ENCODE data around the gene MARK3.

Gene MARK3

DNA sequence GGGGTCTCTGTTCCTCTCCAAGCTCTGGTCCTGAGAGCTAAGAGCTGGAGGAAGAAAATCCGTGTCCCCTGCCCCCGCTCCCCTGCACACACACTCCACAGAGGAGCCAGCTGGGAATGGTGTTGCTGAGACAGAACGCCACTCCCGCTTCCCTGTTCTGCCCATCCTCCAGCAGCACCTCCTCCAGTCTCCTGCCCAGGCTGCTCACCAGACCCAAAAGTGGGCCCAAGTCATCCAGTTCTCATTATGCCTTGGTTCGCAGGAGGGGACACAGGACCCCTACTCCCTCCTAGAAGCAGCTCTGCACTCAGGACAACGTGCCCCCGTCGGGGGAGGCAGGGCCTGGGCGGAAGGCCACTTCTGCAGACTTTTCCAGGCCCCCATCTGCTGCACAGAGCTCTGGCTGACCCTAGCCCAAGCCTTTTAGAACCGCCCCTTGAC, 143.0 kb downstream of the MARK3 start:
- Mint-ChIP-seq H3K4me1 (ENCODE audit: low read depth) (peaks cover 17% of the 10 kb centered on the region), H3K27me3 (ENCODE audit: low read depth) (peaks cover 17% of the 10 kb centered on the region), H3K27ac (peak overlapping the region; percentile 93), H3K9me3 (no peaks in the 10 kb centered on the region), H3K36me3 (ENCODE audit: low read depth) (peaks cover 2% of the 10 kb centered on the region), H3K4me3 (peak overlapping the region; percentile 98)

DNA sequence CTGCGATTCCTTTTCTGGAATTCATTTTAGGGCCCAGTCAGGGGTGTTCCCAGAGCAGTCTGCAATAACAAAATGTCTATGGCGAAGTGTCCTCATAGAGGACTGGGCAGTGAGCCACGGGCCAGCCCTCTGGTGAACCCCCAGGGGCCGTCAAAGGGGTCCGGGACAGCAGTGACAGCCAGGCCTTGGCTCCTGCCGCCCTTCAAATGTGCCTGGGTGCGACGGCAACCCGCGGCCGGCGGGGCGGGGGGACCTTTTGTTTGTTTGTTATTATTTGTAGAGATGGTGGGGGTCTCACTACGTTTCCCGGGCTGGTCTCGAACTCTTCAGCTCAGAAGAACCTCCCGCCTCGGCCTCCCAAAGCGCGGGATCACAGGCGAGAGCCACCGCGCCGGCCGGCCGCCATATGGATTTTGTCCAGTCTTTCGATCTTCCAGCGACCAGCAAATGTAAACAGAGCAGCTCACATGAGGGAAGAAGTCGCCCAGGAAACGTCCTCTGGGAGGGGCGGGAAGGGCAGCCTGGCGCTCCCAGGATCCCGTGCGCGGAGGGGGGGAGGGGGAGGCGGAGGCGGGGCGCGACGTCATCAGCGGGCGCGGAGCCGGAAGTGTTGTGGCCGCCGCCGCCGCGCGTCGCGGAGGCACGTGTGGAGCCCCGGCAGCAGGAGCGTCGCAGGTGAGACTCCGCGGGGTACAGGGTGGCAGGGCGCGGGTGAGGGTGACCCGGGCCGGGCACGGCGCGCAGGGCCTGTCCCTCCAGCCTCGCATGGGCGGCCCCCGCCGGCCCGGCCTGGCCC, 143.6 kb downstream of the MARK3 start, which contains the start of gene TRMT61A:
TSS of gene TRMT61A (plus strand) at position 610 of the 796 bp plus-strand sequence. CDS start 783 bp downstream, outside the sequence.
- H3K27me3 Mint-ChIP-seq (ENCODE audit: low read depth): peaks cover 11% of the 10 kb centered on the region
- peak within 1 kb of the TSS; percentile 98 for H3K27ac Mint-ChIP-seq
- H3K4me3 Mint-ChIP-seq: peak within 1 kb of the TSS; percentile 98
- peaks cover 2% of the 10 kb centered on the region for H3K36me3 Mint-ChIP-seq (ENCODE audit: low read depth)
- H3K4me1 Mint-ChIP-seq (ENCODE audit: low read depth): peaks cover 17% of the 10 kb centered on the region
- no peaks in the 10 kb centered on the region for H3K9me3 Mint-ChIP-seq

DNA sequence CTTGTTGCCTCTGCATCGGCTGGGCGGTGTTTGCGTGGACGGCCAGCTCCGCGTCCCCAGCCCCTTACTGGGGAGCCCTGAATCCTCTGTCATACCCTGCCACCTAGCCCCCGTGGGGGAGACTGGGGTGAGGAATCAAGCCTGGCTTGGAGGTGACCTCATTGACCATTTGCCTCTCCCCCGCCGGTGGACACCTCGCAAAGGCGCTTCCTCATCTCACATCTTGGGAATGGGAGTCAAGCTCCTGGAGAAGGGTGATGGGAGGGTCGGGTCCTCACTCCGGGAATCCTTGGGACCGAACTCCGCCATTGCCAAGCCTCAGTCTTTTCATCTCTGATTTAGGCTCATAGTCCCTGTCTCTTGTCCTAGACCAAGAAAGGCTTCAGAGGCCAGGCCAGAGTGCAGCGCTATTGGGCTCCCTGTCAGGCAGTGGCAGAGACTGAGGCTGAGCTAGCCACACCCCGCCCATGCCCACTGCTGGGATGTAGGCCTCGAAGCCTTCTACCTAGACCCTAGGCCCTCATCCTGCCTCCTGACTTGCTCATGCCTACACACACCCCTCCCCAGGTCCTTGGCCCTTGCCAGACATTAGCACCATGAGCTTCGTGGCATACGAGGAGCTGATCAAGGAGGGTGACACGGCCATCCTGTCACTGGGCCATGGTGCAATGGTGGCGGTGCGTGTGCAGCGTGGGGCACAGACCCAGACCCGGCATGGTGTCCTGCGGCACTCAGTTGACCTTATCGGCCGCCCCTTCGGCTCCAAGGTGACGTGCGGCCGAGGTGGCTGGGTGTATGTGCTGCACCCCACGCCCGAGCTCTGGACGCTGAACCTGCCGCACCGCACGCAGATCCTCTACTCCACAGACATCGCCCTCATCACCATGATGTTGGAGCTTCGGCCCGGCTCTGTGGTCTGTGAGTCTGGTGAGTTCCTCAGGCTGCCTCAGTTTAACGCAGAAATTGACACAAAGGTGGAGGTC, 144.5 kb downstream of the MARK3 start:
- Mint-ChIP-seq H3K4me3 (peak overlapping the region; percentile 98), H3K27me3 (ENCODE audit: low read depth) (peaks cover 4% of the 10 kb centered on the region), H3K36me3 (ENCODE audit: low read depth) (peaks cover 2% of the 10 kb centered on the region), H3K4me1 (ENCODE audit: low read depth) (peaks cover 17% of the 10 kb centered on the region), H3K9me3 (no peaks in the 10 kb centered on the region), H3K27ac (peak overlapping the region; percentile 98)

DNA sequence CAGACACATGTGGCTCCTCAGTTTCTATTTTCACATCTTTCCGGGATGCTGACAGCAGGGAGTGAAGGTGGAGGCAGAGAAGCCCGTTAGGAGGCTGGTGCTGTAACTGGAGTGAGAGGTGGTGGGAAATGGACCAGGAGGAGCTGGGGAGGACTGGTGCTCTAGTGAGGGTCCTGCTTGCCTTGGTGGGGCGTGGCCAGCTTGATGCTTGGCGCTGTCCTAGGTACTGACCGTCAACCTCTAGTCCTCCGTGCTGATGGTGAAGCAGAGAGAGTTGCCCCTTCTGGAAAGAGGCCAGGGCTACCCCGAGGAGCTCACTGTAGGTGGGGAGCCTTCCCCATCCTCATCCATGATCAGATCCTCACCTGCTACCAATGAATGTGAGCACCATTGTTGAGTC, 145.2 kb downstream of the MARK3 start:
- Mint-ChIP-seq H3K9me3 (no peaks in the 10 kb centered on the region), H3K4me1 (ENCODE audit: low read depth) (peaks cover 17% of the 10 kb centered on the region), H3K4me3 (peak overlapping the region; percentile 98), H3K27ac (no peak overlapping the region), H3K36me3 (ENCODE audit: low read depth) (peaks cover 2% of the 10 kb centered on the region), H3K27me3 (ENCODE audit: low read depth) (no peaks in the 10 kb centered on the region)

DNA sequence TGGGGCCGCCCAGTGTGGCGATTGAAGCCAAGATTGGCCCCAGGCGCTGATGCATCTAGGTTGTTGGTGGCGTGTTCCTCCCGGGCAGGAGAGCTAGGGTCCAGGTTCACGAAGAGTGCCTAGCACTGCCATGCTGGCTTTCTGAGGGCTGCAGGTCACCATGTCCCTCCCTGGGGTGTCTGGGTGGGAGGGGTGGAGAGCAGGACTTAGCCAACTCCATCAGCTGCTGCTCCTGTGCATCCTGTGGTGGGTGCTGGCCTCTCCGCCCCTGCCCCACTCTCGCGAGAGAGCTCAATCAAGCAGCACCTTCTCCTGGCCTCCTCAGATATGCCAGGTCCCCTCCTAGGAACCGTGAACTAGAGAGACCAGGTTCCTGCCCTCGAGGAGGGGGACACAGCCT, 145.6 kb downstream of the MARK3 start:
- Mint-ChIP-seq H3K4me3 (no peak overlapping the region), H3K9me3 (no peaks in the 10 kb centered on the region), H3K4me1 (ENCODE audit: low read depth) (peaks cover 17% of the 10 kb centered on the region), H3K36me3 (ENCODE audit: low read depth) (peaks cover 2% of the 10 kb centered on the region), H3K27me3 (ENCODE audit: low read depth) (no peaks in the 10 kb centered on the region), H3K27ac (no peak overlapping the region)

DNA sequence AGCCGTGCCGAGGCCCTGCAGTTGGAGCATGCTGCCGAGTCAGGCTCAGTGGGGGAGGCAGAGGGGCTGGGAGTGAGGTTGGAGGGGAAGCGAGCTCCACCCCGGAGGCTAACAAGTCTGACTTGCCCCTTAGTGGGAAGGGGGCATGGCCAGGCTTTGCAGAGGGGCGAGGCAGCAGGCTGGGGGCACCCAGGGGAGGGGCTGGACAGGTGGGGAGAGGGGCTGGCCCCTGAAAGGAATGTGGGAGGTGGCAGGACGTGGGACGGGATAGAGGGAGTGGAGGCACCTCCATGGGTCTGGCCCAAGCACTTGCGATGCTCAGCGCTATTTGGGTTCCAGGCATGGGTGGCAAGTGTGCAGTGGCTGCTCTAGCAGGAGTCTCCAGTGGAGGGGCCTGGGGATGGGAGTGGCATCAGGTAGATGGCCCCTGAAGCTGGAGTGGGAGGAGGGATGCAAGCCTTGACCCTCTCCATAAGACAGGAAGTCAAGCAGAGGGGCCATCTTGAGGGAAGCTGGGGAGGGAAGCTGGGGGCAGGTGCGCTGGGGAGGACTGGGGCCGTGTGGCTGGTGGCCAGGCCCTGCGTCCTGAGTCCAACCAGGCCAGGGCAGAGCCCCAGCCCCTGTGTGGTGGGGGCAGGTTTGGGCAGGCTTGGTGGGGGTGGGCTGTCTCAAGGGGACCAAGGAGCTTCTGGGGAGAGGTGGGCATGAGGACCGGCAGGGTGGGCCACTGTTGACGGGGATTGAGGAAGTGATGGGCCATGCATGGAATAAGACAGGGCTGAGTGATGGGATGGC, 146.4 kb downstream of the MARK3 start:
- Mint-ChIP-seq H3K4me1 (ENCODE audit: low read depth) (peaks cover 17% of the 10 kb centered on the region), H3K4me3 (no peak overlapping the region), H3K9me3 (no peaks in the 10 kb centered on the region), H3K27me3 (ENCODE audit: low read depth) (no peaks in the 10 kb centered on the region), H3K27ac (no peak overlapping the region), H3K36me3 (ENCODE audit: low read depth) (peaks cover 2% of the 10 kb centered on the region)

DNA sequence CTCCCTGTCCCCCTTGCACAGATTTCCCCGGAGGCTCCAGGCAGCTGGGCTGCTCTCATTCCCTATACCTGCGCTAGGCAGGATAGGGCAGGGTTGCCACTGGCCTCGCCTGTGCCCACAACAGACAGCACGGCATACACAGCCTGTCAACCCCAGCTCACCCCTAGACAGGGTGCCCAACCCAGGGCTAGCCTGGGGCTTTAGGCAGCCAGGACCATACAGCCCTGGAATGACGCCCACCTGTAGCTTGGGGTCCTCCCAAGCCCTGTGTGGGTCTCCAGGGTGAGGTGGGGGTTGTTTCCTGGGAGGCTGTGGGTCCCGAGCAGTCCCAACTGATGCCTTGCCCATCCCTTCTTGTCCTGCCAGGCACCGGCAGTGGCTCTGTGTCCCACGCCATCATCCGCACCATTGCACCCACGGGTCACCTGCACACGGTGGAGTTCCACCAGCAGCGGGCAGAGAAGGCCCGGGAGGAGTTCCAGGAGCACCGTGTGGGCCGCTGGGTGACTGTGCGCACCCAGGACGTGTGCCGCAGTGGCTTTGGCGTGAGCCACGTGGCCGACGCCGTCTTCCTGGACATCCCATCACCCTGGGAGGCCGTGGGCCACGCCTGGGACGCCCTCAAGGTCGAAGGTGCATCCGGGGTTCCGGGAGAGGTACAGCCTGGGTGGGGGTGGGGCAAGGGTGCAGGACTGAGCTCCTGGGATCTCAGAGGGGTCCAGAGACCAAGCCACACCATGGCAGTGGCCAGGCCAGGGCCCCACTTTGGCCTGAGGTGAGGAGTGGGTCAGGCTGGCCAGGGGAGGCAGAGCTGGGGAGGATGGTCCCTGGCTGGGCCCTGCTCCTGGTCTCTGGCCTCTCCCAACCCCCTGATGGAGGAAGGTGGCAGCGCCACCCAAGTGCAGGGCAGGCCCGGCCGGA, 147.3 kb downstream of the MARK3 start:
- no peak overlapping the region for H3K27ac Mint-ChIP-seq
- peaks cover 2% of the 10 kb centered on the region for H3K36me3 Mint-ChIP-seq (ENCODE audit: low read depth)
- H3K4me3 Mint-ChIP-seq: no peak overlapping the region
- H3K4me1 Mint-ChIP-seq (ENCODE audit: low read depth): peaks cover 11% of the 10 kb centered on the region
- no peaks in the 10 kb centered on the region for H3K9me3 Mint-ChIP-seq
- no peaks in the 10 kb centered on the region for H3K27me3 Mint-ChIP-seq (ENCODE audit: low read depth)

DNA sequence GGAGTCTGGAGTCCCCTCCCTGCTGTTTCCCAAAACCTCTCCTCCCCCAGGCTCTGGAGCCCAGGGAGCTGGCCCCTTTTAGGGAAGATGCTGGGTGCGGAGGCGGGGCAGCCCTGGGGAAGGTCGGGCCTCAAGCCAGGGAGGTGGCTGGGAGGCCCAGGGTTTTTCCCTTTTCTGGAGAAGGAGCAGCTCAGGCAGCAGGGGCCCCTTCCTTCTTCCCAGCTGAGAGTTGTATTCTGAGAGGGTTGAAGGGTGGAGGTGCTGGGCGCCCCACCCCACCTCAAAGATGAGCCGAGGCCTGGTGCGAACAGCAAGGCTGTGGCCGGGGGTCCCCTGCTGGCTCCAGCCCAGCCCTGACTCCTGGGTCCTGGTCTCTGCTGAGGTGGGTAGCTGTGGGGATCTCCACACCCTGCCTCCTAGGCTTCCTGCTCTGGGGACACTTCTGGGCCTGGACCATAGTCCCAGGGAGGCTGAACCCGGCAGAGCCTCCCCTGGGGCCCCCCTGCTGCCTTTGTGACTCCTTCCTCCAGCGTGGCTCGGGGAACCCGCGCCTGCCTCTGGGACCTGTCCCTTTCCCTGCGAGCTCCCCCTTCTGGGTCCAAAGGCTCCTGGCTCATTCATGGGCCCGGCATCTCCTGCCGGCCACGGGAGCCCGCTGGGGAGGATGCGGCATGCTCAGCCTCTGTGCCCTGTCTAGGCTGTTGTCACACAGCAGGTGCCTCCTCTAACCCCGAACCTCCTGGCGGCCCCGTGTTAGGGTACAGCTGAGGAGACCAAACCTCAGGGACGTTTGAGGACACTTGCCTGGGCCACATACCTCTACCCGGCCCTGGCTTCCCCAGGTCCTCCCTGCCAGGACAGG, 148.2 kb downstream of the MARK3 start:
- Mint-ChIP-seq H3K36me3 (ENCODE audit: low read depth) (peaks cover 2% of the 10 kb centered on the region), H3K9me3 (no peaks in the 10 kb centered on the region), H3K27me3 (ENCODE audit: low read depth) (no peaks in the 10 kb centered on the region), H3K27ac (no peak overlapping the region), H3K4me1 (ENCODE audit: low read depth) (peaks cover 11% of the 10 kb centered on the region), H3K4me3 (no peak overlapping the region)

DNA sequence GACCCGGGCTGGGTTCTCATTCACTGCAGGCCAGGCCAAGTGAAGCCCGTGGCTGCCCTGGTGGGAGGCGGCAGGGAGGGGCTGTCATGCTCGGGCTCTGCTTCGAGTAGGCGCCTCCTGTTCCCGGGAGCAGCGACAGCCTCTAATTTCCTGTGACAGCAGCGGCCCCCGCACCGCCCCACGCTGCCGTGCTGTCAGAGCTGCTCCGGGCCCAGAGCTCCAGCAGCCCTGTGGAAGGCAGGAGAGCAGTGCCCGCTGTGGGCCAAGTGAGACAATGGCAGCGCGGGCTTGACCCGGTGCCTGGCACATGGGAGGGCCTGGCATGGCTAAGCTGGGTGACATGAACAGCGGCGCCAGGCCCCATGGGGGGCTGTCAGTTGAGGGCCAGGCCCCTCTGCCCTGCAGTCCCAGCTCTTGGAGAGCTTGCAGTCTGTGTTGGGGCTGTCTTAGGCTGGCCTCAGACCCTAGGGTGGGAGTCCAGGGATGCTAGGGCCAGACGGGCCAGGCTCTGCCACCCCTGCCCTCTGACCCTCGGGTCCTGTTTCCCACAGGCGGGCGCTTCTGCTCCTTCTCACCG, 148.9 kb downstream of the MARK3 start:
- H3K9me3 Mint-ChIP-seq: no peaks in the 10 kb centered on the region
- no peak overlapping the region for H3K4me3 Mint-ChIP-seq
- H3K4me1 Mint-ChIP-seq (ENCODE audit: low read depth): peaks cover 11% of the 10 kb centered on the region
- H3K27me3 Mint-ChIP-seq (ENCODE audit: low read depth): no peaks in the 10 kb centered on the region
- H3K36me3 Mint-ChIP-seq (ENCODE audit: low read depth): peaks cover 2% of the 10 kb centered on the region
- no peak overlapping the region for H3K27ac Mint-ChIP-seq

DNA sequence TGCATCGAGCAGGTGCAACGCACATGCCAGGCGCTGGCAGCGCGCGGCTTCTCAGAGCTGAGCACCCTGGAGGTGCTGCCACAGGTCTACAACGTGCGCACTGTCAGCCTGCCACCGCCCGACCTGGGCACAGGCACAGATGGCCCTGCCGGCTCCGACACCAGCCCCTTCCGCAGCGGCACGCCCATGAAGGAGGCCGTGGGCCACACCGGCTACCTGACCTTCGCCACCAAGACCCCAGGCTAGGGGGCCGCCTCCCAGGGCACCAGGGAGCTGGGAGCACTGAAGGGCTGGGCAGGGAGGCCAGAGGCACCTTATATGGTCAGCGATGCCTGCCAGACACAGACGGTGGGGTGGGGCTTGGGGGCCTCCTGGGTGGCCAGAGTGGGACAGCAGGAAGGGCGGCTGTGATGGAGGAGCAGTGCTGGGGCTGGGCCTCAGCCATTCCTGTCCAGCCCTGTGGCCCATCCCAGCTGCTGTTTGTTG, 149.4 kb downstream of the MARK3 start:
- Mint-ChIP-seq H3K27ac (no peak overlapping the region), H3K27me3 (ENCODE audit: low read depth) (no peaks in the 10 kb centered on the region), H3K36me3 (ENCODE audit: low read depth) (peaks cover 2% of the 10 kb centered on the region), H3K4me1 (ENCODE audit: low read depth) (peaks cover 8% of the 10 kb centered on the region), H3K4me3 (no peak overlapping the region), H3K9me3 (no peaks in the 10 kb centered on the region)

DNA sequence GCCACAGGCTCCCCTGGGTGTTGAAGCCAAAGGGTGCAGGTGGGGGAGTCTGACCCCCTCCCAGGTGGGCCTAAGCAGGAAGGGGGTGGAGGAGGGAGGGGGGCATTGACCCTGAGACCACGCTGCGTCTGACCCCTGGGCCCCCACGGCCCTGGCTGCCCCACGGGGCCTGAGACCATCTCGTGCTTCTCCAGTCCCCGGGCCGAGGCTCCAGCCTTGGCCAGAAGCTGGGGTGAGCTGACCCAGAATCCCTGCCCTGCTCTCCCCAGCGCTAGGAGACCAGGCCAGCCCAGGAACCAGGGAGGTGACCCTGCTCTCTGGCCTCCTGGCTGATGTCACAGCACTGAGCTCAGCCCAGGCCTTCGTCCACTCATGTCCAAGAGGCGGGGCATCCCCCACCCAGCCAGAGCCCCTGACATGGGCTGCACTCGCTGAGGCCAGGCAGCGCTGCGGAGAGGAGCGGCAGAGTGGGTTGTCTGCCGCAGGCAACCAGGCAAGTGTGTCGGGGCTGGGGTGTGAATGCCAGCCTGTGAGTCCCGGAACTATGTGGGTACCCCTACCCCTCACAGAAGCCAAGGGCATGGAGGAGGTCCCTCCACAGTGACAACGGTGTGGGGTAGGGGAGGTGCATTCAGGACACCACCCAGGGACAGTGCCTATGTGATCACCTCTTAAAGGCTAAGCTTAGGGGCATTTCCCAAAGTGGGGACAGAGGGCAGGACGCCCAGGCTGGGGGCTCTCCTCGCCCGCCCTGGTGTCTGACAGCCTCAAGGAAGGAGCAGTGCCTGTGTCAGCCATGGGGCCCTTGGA, 150.1 kb downstream of the MARK3 start:
- Mint-ChIP-seq H3K36me3 (ENCODE audit: low read depth) (peaks cover 2% of the 10 kb centered on the region), H3K4me1 (ENCODE audit: low read depth) (peaks cover 4% of the 10 kb centered on the region), H3K27me3 (ENCODE audit: low read depth) (no peaks in the 10 kb centered on the region), H3K27ac (no peak overlapping the region), H3K9me3 (no peaks in the 10 kb centered on the region), H3K4me3 (no peak overlapping the region)
